HFFc6 (cell line): ENCODE data around the gene PLD6. TPM values are rescaled to one million over a fixed set of nuclear protein-coding genes. Genes with fewer than 3 reads are reported as not detected.
"Not testable (repeated sequence)": the region's sequence is repeated elsewhere in the genome, so short reads cannot be mapped to it uniquely, and the experiment has no call there.

ENCODE experiments used
- DNase-seq: peaks from one replicate; pipeline ENCODE4 v3.0.0-alpha.2; 2018
- H3K27ac Mint-ChIP-seq: 2 replicates; pipeline ENCODE4 v1.8.0; 2020; ENCODE audit warnings: mild to moderate bottlenecking, mixed read lengths
- H3K27me3 Mint-ChIP-seq: 2 replicates; pipeline ENCODE4 v1.8.0; 2021; ENCODE audit warnings: mild to moderate bottlenecking, moderate library complexity, mixed read lengths; ENCODE audit not compliant: insufficient read depth
- H3K36me3 Mint-ChIP-seq: 2 replicates; pipeline ENCODE4 v1.8.0; 2021; ENCODE audit warnings: low read depth, mixed read lengths
- H3K4me1 Mint-ChIP-seq: 2 replicates; pipeline ENCODE4 v1.8.0; 2020; ENCODE audit warnings: low read depth, mixed read lengths
- H3K4me3 Mint-ChIP-seq: 2 replicates; pipeline ENCODE4 v1.8.0; 2020; ENCODE audit warnings: mild to moderate bottlenecking, moderate library complexity, mixed read lengths
- H3K9me3 Mint-ChIP-seq: 2 replicates; pipeline ENCODE4 v1.8.0; 2020; ENCODE audit warnings: mild to moderate bottlenecking, mixed read lengths
- total RNA-seq, 6 experiments: library from RNA; stranded (reverse); fragmentation: NEBNext Ultra II Directional; extraction: Animal tissue kit (Norgen Biotek cat#: 25700); gene quantifications; 2 replicates in 1 of 6; 3 replicates in 5 of 6; pipeline ENCODE4 v1.2.3, GENCODE V29; 2021
- TF ChIP-seq, protein P1 (sequence below): fragments of 200-600 bp; sonication (generic); IDR thresholded peaks from 2 replicates; pipeline ENCODE4 v1.5.0; 2021; ENCODE audit warnings: antibody characterized with exemption, mild to moderate bottlenecking

Gene PLD6
- total RNA-seq, 6 experiments from 2014 or later = 1.7 to 3.6 (median 2.3) TPM

DNA sequence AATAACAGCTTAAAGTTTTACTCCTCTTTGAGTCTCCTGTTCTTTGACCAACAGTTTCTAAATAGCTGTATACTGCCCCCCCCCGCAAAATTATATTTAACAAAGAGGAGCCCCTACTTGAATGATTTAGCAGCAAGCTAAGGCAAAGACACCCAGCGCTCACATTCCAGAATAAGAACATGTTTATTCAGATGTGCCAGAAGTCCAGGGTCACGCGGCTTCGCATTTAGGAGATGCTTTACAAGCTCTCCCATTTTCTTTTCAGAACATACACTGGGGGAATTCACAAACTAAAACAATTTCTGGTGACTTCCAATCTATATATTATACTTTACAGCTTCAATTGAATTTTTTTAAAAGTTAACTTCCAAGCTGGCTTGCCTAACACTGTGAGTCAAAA, 5.3 kb downstream of the PLD6 start:
- Mint-ChIP-seq H3K36me3 (peaks cover 5% of the 10 kb centered on the region), H3K27me3 (peaks cover 13% of the 10 kb centered on the region), H3K4me3 (no peak overlapping the region), H3K27ac (no peak overlapping the region), H3K4me1 (peaks cover 41% of the 10 kb centered on the region), H3K9me3 (no peaks in the 10 kb centered on the region)
- no peak for DNase-seq
- TF ChIP-seq, protein P1, sequence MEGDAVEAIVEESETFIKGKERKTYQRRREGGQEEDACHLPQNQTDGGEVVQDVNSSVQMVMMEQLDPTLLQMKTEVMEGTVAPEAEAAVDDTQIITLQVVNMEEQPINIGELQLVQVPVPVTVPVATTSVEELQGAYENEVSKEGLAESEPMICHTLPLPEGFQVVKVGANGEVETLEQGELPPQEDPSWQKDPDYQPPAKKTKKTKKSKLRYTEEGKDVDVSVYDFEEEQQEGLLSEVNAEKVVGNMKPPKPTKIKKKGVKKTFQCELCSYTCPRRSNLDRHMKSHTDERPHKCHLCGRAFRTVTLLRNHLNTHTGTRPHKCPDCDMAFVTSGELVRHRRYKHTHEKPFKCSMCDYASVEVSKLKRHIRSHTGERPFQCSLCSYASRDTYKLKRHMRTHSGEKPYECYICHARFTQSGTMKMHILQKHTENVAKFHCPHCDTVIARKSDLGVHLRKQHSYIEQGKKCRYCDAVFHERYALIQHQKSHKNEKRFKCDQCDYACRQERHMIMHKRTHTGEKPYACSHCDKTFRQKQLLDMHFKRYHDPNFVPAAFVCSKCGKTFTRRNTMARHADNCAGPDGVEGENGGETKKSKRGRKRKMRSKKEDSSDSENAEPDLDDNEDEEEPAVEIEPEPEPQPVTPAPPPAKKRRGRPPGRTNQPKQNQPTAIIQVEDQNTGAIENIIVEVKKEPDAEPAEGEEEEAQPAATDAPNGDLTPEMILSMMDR = no peak

GRCh38 chr17:17200311-17200710, 5.8 kb downstream of the PLD6 start:
- H3K27me3 Mint-ChIP-seq = peaks cover 10% of the 10 kb centered on the region
- no peak overlapping the region; the same call in 1 of the 2 replicates for H3K4me3 Mint-ChIP-seq
- H3K9me3 Mint-ChIP-seq = no peaks in the 10 kb centered on the region
- peaks cover 5% of the 10 kb centered on the region for H3K36me3 Mint-ChIP-seq
- peaks cover 36% of the 10 kb centered on the region for H3K4me1 Mint-ChIP-seq
- DNase-seq = no peak
- H3K27ac Mint-ChIP-seq = no peak overlapping the region
- TF ChIP-seq, protein P1 = no peak

DNA sequence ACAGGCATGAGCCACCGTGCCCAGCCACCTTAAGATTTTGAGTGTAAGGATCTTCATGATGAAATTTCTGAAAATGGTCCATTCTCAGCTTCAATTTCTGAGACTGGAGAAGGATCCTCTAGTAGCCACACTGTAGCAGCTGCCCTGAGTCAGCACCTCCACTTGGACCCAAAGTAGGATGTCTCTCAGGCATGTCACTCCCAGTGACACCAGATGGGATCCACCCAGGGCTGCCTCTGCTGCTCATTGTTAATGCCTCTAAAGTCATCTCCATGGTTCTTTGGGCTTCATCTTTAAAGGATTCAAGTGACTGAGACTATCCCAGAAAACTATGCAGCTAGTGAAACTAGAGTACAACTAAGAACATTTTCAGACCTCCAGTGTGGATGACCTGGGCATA, 7.9 kb downstream of the PLD6 start:
- TF ChIP-seq, protein P1 = no peak
- Mint-ChIP-seq H3K4me1 (peaks cover 23% of the 10 kb centered on the region), H3K36me3 (peaks cover 5% of the 10 kb centered on the region), H3K4me3 (no peak overlapping the region), H3K27me3 (peaks cover 7% of the 10 kb centered on the region), H3K27ac (no peak overlapping the region; the same call in 1 of the 2 replicates), H3K9me3 (no peaks in the 10 kb centered on the region)
- DNase-seq = no peak

- no peaks in the 10 kb centered on the region for H3K36me3 Mint-ChIP-seq
- H3K27me3 Mint-ChIP-seq = peaks cover 10% of the 10 kb centered on the region
- H3K27ac Mint-ChIP-seq = no peak overlapping the region
- no peak for DNase-seq
- TF ChIP-seq, protein P1 = no peak
- no peaks in the 10 kb centered on the region for H3K9me3 Mint-ChIP-seq
- no peak overlapping the region for H3K4me3 Mint-ChIP-seq
- H3K4me1 Mint-ChIP-seq = peaks cover 27% of the 10 kb centered on the region
Measured at GRCh38 chr17:17196776-17197175, 9.4 kb downstream of the PLD6 start.

DNA sequence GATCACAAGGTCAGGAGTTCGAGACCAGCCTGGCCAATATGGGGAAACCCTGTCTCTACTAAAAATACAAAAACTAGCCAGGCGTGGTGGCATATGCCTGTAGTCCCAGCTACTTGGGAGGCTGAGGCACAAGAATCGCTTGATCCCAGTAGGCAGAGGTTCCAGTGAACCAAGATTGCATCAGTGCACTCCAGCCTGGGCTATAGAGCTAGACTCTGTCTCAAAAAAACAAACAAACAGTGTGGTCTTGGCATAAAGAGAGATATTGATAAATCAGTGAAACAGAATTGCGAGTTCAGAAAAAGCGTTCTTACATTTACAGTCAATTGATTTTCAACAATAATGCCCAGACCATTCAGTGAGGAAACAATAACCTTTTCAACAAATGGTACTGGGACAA, 10.7 kb downstream of the PLD6 start:
- not testable (repeated sequence) for H3K4me3 Mint-ChIP-seq, DNase-seq, H3K9me3 Mint-ChIP-seq, H3K27ac Mint-ChIP-seq, H3K36me3 Mint-ChIP-seq
- Mint-ChIP-seq H3K4me1 (peaks cover 34% of the 10 kb centered on the region), H3K27me3 (peaks cover 13% of the 10 kb centered on the region)

DNA sequence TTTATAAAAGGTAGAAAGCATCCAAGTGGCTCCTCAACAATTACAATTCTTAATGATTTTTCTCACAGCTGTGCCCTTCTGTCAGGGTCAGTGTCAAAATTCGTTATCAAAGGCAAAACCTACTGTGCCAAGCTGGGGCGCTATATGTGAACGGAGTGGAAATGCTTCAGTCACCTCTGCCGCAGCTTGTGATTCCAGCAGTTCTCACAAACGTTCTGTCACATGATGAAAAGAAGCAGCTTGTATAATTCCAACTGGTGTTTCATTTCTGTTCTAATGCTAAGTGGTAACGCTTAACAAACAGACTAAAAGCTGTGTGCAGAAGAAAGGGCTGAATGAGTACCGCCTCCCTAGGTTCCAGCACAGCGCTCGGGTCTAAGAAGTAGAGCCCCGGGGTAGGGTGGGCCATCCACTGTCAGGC, 14.2 kb downstream of the PLD6 start:
- DNase-seq = no peak
- Mint-ChIP-seq H3K27ac (peak overlapping the region; percentile 94), H3K4me1 (peaks cover 34% of the 10 kb centered on the region), H3K4me3 (peak overlapping the region; percentile 77; the same call in 1 of the 2 replicates), H3K27me3 (peaks cover 16% of the 10 kb centered on the region), H3K9me3 (no peaks in the 10 kb centered on the region), H3K36me3 (peaks cover 7% of the 10 kb centered on the region)
- TF ChIP-seq, protein P1 = no peak
